Stimulated activated CD8-positive, alpha-beta memory T cell treated with anti-CD3 and anti-CD28 coated beads, Interleukin-2, amount 100 ng/mL, for 48 hours (primary cell): ENCODE measurements around the gene TCEANC.
"Not testable (repeated sequence)": the region's sequence is repeated elsewhere in the genome, so short reads cannot be mapped to it uniquely, and the experiment has no call there.

Source experiments
- DNase-seq, 2 donors: peaks; one replicate each; pipeline ENCODE4 v3.0.0-alpha.2; 2020; ENCODE audit warnings: low read depth in 2 of 2

TCEANC gene

DNA sequence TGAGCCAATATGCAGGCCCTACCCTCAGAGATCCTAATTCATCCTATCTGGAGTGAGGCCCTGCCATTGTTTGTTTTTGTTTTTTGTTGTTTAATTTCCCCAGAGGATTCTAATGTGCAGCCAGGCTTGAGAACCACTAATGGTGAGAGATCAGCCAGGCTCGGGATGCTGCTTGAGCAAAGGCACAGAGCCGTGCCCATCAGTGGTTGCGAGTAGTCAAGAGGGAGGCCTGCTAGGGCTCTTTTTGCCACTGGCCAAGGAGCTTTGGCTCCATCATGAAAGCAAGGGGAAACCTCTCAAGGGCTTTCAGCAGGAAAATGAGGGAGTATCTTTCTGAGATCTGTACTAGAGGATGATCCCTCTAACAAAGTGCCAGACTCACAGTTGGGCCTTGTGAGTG lies 2.7 kb downstream of the TCEANC start:
- no peak for DNase-seq

GRCh38 chrX:13658602-13659001 lies 5.7 kb downstream of the TCEANC start:
- no peak for DNase-seq

GRCh38 chrX:13659063-13659462 lies 6.1 kb downstream of the TCEANC start:
- DNase-seq = no peak

DNA sequence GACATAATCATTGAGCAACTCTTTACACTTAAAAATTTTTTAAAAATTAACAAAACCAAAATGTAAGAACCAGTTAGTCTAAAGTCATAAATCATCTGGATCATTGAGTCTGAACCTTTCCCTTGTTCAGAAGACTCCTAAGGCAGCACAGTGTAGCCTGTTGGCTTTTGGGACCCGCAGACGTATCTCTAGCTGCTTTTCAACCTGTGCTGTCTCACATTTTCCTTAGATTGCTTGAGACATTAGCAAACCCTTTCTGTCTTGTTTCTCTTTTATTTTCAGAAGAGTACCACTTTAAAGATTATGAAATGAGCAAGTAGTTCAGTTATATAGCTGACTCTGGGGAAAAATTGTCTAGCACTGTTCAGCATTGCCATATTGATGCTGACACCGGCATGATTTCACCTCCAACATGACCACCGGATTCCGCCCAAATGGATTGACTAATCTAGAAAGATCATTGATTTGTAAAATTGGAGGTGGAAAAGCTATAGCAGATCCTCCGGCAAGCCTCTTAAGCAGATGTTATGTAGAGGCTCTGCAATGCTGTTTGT lies 8.9 kb downstream of the TCEANC start:
- DNase-seq = no peak

- DNase-seq = no peak
Observed at GRCh38 chrX:13662355-13662791, 9.4 kb downstream of the TCEANC start.

DNA sequence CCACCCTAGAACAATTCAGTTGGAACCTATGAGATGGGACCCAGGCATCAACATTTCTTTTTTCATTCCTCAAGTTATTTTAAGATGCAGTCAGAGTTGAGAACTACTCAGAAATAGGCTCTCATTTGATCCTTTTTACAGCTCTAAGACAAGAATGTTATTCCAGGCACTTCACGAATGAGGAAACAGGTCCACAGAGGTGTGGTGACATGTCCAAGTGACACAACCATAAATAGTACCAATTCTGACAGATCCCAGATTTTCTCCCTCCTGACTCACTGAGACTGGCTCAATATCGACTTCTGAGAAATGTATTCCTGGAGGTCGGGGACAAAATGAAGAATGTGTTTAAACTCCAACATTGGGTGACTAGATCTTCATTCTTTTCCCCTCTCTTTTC lies 11.1 kb downstream of the TCEANC start:
- DNase-seq = no peak

DNA sequence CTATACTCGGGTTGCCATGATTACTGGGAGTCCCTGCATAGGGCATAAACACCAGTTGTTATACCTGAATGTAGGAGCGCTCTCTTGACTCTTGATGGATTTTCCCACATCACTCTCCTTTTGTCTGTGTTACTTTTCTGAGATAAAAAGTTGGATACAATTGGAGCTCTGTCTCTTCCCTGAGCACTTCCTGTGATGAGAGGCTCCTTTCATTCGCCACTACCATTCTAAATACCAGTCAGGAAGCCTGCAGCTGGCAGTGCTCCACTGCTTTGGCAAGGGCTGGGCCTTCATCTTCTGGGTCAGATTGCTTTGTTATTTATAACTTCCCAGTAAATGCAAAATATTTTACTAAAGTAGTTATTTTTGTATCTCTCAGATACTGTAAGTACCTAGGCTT lies 13.9 kb downstream of the TCEANC start:
- no peak for DNase-seq

DNA sequence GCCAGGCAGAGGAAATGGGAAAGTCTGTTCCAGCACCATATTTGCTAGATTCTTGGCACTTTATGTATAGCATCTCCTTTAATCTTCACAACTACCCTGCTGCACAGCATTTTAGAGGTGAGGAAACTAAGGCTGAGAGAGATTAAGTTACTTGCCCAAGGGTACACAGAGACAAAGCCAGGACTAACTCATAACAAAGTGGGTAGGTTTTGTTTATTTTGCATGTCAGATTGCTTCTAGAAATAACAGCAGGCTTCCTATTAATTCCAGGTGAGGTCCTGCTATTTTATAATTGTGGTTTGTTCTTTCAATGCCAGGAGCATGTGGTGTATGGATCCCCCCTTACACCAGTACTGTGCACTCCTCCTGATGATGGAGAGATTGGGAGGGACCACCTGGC lies 15.0 kb downstream of the TCEANC start:
- DNase-seq = no peak

DNA sequence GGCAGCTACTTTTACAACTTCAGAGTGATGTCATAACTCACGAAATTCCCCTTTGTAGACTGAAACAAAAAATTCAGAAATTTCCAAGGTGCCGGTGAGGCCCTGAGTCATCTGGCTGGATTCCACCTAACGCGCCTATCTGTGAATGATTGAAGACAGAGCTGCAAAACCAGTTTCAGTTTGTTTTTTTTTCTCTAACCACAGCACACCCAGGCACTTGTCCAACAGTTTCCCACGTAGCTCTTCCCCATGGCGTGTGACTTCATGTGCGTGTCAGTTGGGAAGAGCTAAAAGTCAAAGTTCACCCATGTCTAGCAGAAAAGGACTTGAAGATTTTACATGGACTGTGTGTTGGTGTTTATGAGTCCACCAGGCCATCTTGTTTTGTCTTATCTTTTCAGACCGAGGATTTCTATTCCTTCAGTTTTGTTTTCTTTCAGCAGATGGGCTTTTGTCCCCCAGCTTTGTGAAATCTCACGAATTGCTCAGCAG lies 16.4 kb downstream of the TCEANC start:
- peak in 1 of 2 donors; percentile 28 for DNase-seq

DNA sequence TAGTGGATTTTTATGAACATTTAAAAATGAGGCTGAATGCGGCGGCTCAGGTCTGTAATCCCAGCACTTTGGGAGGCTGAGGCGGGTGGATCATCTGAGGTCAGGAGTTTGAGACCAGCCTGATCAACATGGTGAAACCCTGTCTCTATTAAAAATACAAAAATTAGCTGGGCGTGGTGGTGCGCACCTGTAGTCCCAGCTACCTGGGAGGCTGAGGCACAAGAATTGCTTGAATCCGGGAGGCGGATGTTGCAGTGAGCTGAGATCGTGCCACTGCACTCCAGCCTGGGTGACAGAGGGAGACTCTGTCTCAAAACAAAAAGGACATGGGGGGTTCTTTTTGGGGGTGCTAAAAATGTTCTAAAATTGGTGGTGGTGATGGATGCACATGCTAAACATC lies 16.8 kb downstream of the TCEANC start:
- DNase-seq = not testable (repeated sequence)

DNA sequence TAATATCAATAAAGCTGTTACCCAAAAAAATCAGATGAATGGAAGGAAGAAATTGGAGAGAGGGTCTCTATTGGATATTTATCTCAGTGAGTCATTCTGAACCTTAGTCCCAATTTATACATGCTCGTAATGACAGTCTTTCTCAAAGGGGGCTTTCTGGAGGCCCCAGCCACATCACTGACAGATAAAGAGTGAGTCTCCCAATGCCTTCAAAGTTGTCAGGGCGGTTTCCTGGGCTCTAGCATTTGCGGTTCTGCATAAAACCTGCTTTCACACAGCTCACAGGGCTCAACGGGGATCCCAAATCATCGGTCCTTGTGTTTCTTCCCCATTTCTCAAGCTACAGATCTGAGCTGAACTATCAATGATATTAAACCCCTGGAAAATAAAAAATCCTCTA lies 17.3 kb downstream of the TCEANC start:
- DNase-seq = no peak

- DNase-seq = no peak
Observed at GRCh38 chrX:13673016-13673415, 20.1 kb downstream of the TCEANC start.

GRCh38 chrX:13676885-13677284 lies 23.9 kb downstream of the TCEANC start:
- DNase-seq = no peak

GRCh38 chrX:13679700-13680099 lies 26.8 kb downstream of the TCEANC start:
- not testable (repeated sequence) for DNase-seq

- DNase-seq = no peak
Observed at GRCh38 chrX:13681595-13681994, 28.7 kb downstream of the TCEANC start.

GRCh38 chrX:13684361-13684760 lies 31.4 kb downstream of the TCEANC start:
- no peak for DNase-seq

DNA sequence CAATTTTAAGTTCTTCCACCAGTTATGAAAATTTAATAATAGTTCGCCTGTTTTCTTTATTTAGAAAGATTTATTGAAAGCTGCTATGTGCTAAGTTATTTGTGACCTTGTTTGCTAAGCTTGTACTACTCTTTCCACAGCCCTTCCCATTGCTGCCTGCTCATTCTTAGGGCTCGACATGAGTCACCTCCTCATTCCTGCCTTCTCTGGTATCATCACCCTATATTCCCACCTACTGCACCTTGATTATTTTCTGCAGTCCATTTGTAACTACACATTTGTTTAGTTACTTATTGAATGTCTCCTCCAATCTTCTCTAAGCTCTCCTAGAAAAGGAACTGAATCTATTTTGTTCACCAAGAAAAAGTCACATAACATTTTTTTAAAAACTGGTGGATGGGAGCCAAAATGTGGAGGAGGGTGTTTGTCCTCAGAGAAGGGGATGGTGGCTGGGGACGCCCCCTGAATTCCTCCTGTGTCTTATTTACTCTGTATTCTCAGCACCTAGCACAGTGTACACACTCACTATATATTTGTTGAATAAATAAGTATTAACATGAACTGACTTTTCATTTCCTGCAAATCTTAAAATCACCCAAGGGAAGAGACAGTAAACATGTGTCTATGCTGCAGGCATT lies 32.3 kb downstream of the TCEANC start:
- DNase-seq = no peak

- DNase-seq = no peak
Observed at GRCh38 chrX:13687203-13687602, 34.3 kb downstream of the TCEANC start.

- DNase-seq = no peak
Observed at GRCh38 chrX:13688384-13688957, 35.5 kb downstream of the TCEANC start.

DNA sequence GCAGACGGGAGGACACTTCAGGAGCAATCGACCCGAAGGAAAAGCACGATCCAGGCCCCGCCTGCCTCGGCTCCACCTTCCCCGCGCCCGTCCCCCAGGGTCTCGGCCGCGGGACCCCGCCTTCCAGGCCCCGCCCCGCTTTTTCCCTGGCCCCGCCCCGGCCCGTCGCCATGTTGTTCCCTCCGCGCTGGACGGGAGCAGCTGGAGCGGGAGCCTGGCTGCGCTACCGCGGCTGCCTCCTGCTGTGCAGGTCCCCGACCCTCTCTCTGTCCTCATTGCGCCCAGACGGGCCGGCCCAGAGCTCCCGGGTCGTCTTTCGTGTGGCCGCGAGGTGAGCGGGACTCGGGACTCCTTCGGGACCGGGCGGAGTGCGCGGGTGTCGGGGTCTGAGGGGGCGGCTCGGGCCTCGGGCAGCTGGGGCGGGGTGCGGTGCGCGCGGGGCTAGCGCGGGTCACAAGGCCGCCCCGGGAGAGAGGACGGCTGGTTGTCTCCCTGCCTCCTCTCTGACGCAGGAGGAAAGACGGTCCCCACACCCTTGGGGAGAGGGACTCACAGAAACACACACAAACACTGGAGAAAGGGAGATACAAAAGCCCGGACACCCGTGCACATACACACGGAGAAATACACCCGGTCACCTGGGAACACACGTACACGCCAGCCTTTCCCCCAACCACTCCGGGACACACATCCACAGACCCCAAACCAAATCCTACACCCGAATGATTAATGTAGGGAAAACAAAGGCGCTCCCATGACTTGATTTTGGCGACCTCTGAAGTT lies 36.2 kb downstream of the TCEANC start, which contains the start of gene RAB9A:
TSS of gene RAB9A (plus strand) at position 171 of the 783 bp plus-strand sequence. CDS start 19,619 bp downstream, outside the sequence.
- DNase-seq = peak; percentile 77 to 79

GRCh38 chrX:13689741-13690211 lies 36.8 kb downstream of the TCEANC start:
- DNase-seq = no peak

DNA sequence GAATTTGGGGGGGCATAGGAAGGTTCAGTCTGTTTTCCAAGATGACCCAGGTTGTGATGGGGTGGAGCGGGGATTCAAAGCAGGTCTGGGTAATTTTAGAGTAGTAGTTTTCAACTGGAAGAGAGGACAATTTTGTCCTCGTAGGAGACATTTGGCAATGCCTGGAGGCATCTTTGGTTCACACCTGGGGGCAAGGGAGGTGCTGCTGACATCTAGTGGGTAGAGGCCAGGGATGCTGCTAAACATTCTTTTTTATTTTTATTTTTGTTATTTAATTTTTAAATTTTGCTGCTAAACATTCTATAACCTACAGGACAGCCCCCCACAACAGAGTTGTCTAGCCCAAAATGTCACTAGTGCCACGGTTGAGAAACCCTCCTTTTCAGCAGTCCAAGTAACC lies 37.9 kb downstream of the TCEANC start:
- no peak for DNase-seq
